Mammary microvascular endothelial cell (primary cell): Measurements from ENCODE around the gene SLC35G1. TPM values are rescaled to one million over a fixed set of nuclear protein-coding genes. Genes with fewer than 3 reads are reported as not detected.

Experiments
- total RNA-seq: library from RNA; depleted of rRNA; stranded (reverse); fragments of >200 nt; gene quantifications from 2 replicates; pipeline ENCODE4 v1.2.3, GENCODE V29; 2015

SLC35G1 gene
- 2.9 and 4.9 TPM in 2 replicates for total RNA-seq

GRCh38 chr10:93893646-93894515 is at the start of gene SLC35G1:
SLC35G1 (plus strand) TSS chr10:93893978; CDS start chr10:93894034, 56 bp downstream.

Other genes starting within 250 kb of the SLC35G1 start
- gene FRA10AC1, start 191.4 kb upstream of the SLC35G1 start, total RNA-seq, result 3.9 and 5.2 TPM in 2 replicates
- gene LGI1, start 136.0 kb upstream of the SLC35G1 start, total RNA-seq, result not detected in 2 replicates
- 0.10 and 0.13 TPM in 2 replicates for gene PLCE1, start 100.0 kb downstream of the SLC35G1 start, total RNA-seq